Gastroesophageal sphincter (tissue), 4 donors: ENCODE results near the gene A4GALT. TPM values are rescaled to one million over a fixed set of nuclear protein-coding genes. Genes with fewer than 3 reads are reported as not detected.

ENCODE experiments used
- ATAC-seq: fragments of 150-250 bp; one replicate; pipeline ENCODE4 v1.9.1; 2016; ENCODE audit warnings: mild to moderate bottlenecking, moderate library complexity
- H3K27ac ChIP-seq, 4 donors: fragments of 200-600 bp; sonication (generic) in 3 of 4; 1 replicate in 3 of 4; 2 replicates in 1 of 4; pipeline ENCODE4 v1.5.1; 2016 to 2019
- H3K27me3 ChIP-seq: fragments of 200-600 bp; sonication (generic); one replicate; pipeline ENCODE4 v1.5.1; 2019
- H3K36me3 ChIP-seq, 2 donors: fragments of 200-600 bp; sonication (generic); one replicate each; pipeline ENCODE4 v1.5.1; 2019; ENCODE audit warnings: control low read depth in 1 of 2
- H3K4me1 ChIP-seq, 3 donors: fragments of 200-600 bp; sonication (generic); 1 replicate in 2 of 3; 2 replicates in 1 of 3; pipeline ENCODE4 v1.5.1; 2016 to 2019; ENCODE audit warnings: control low read depth in 2 of 3
- H3K4me3 ChIP-seq, 2 donors: fragments of 200-600 bp; sonication (generic); one replicate each; pipeline ENCODE4 v1.5.1; 2019; ENCODE audit warnings: mild to moderate bottlenecking in 1 of 2, moderate library complexity in 1 of 2
- H3K9me3 ChIP-seq, 3 donors: fragments of 200-600 bp; sonication (generic); one replicate each; pipeline ENCODE4 v1.5.1; 2017 to 2019; ENCODE audit warnings: control low read depth in 2 of 3
- CTCF ChIP-seq, 4 experiments: fragments of 200-600 bp in 2 of 4; fragments of 450-650 bp in 2 of 4; sonication (generic) in 1 of 4; IDR thresholded peaks; one replicate each; pipeline ENCODE4 v1.5.1; 2017 to 2019; ENCODE audit warnings: antibody characterized with exemption in 4 of 4, mild to moderate bottlenecking in 2 of 4, moderate library complexity in 2 of 4
- EP300 ChIP-seq: sonication (generic); formaldehyde crosslinking; IDR thresholded peaks from one replicate; pipeline ENCODE4 v1.6.1; 2017; ENCODE audit warnings: antibody characterized with exemption, mild to moderate bottlenecking
- POLR2A ChIP-seq, 2 donors: fragments of 450-650 bp; IDR thresholded peaks; one replicate each; pipeline ENCODE4 v1.6.1; 2017; ENCODE audit warnings: antibody characterized with exemption in 2 of 2, mild to moderate bottlenecking in 2 of 2, moderate library complexity in 1 of 2
- POLR2AphosphoS5 ChIP-seq: sonication (generic); formaldehyde crosslinking; IDR thresholded peaks from one replicate; pipeline ENCODE4 v1.6.1; 2017; ENCODE audit warnings: antibody characterized with exemption
- WGBS, 2 donors: methylation state at CpG; one replicate each; pipeline ENCODE4 v1.1.5; 2018; ENCODE audit warnings: low coverage in 1 of 2; 5-methylcytosine and 5-hydroxymethylcytosine counted together
- total RNA-seq, 4 donors: library from RNA; depleted of rRNA; stranded (reverse); fragments of >200 nt; gene quantifications; one replicate each; pipeline ENCODE4 v1.1.0, GENCODE V29; 2016

A4GALT gene
- total RNA-seq, 4 donors from 2014 or later: 36.9 to 70.9 (median 55.3) TPM

GRCh38 chr22:42656578-42656977 is 64.1 kb downstream of the A4GALT start:
- Histone ChIP-seq H3K27me3 (no peaks in the 10 kb centered on the region), H3K4me3 (no peak overlapping the region), H3K27ac (no peak overlapping the region), H3K36me3 (no peaks in the 10 kb centered on the region), H3K9me3 (no peaks in the 10 kb centered on the region), H3K4me1 (peaks cover 0 to 3% (median 3%) of the 10 kb centered on the region in 3 donors)
- no peak for ATAC-seq
- TF ChIP-seq POLR2AphosphoS5 (no peak), EP300 (no peak), POLR2A (IDR thresholded peaks at IDR 0.05) (no peak), CTCF (IDR thresholded peaks at IDR 0.05) (no peak)
- WGBS, 2 donors: 90 to 93% methylated on average over 7 of the region's 8 CpGs

GRCh38 chr22:42655693-42656092 is 65.0 kb downstream of the A4GALT start:
- Histone ChIP-seq H3K27me3 (no peaks in the 10 kb centered on the region), H3K9me3 (no peaks in the 10 kb centered on the region), H3K36me3 (no peaks in the 10 kb centered on the region), H3K4me1 (no peaks in the 10 kb centered on the region), H3K27ac (no peak overlapping the region), H3K4me3 (no peak overlapping the region)
- ATAC-seq: no peak
- TF ChIP-seq EP300 (no peak), POLR2AphosphoS5 (no peak), CTCF (IDR thresholded peaks at IDR 0.05) (no peak), POLR2A (IDR thresholded peaks at IDR 0.05) (no peak)
- WGBS, 2 donors: 77 to 80% methylated on average over 6 to 7 of the region's 9 CpGs

- no peak overlapping the region for H3K4me3 ChIP-seq
- peaks cover 0 to 3% (median 0%) of the 10 kb centered on the region in 3 donors for H3K4me1 ChIP-seq
- no peak for ATAC-seq
- no peaks in the 10 kb centered on the region for H3K36me3 ChIP-seq
- H3K27ac ChIP-seq: no peak overlapping the region
- TF ChIP-seq POLR2AphosphoS5: no peak
- no peak for TF ChIP-seq EP300
- TF ChIP-seq POLR2A (IDR thresholded peaks at IDR 0.05): no peak
- no peak for TF ChIP-seq CTCF (IDR thresholded peaks at IDR 0.05)
- no peaks in the 10 kb centered on the region for H3K9me3 ChIP-seq
- H3K27me3 ChIP-seq: no peaks in the 10 kb centered on the region
- WGBS, 2 donors: 75 to 80% methylated on average over 4 of the region's 7 CpGs
These were observed 66.1 kb downstream of the A4GALT start for GRCh38 chr22:42654436-42655073.

GRCh38 chr22:42653999-42654398 is 66.7 kb downstream of the A4GALT start:
- Histone ChIP-seq H3K36me3 (no peaks in the 10 kb centered on the region), H3K27me3 (no peaks in the 10 kb centered on the region), H3K4me1 (peaks cover 0 to 5% (median 0%) of the 10 kb centered on the region in 3 donors), H3K4me3 (no peak overlapping the region), H3K9me3 (no peaks in the 10 kb centered on the region), H3K27ac (no peak overlapping the region)
- ATAC-seq: no peak
- TF ChIP-seq CTCF (IDR thresholded peaks at IDR 0.05) (no peak), POLR2AphosphoS5 (no peak), EP300 (no peak), POLR2A (IDR thresholded peaks at IDR 0.05) (no peak)
- 85 to 94% methylated on average over 4 of the region's 4 CpGs for WGBS, 2 donors

GRCh38 chr22:42651134-42651533 is 69.5 kb downstream of the A4GALT start:
- Histone ChIP-seq H3K4me1 (peaks cover 0 to 29% (median 23%) of the 10 kb centered on the region in 3 donors), H3K27me3 (no peaks in the 10 kb centered on the region), H3K36me3 (no peaks in the 10 kb centered on the region), H3K9me3 (no peaks in the 10 kb centered on the region), H3K27ac (no peak overlapping the region), H3K4me3 (no peak overlapping the region)
- no peak for ATAC-seq
- 59 to 64% methylated on average over 3 to 7 of the region's 7 CpGs for WGBS, 2 donors
- no peak for TF ChIP-seq EP300
- no peak for TF ChIP-seq POLR2A (IDR thresholded peaks at IDR 0.05)
- no peak for TF ChIP-seq CTCF (IDR thresholded peaks at IDR 0.05)
- TF ChIP-seq POLR2AphosphoS5: no peak
